ELF-1 (cell line): Measurements from ENCODE around the gene TRAPPC3.
A peak's percentile ranks its signal among the peaks of the same experiment; 100 is the strongest.
"Not testable (repeated sequence)": the region's sequence is repeated elsewhere in the genome, so short reads cannot be mapped to it uniquely, and the experiment has no call there.

ENCODE experiments used
- DNase-seq: peaks from one replicate; pipeline ENCODE4 v3.0.0-alpha.2; 2016; ENCODE audit warnings: low read depth, low spot score

TRAPPC3 gene

GRCh38 chr1:36149237-36149972, at the start of gene TRAPPC3:
Gene TRAPPC3, minus strand, starts transcription at chr1:36149486. Its CDS starts 108 bp downstream, at chr1:36149378.
- peak; percentile 100 for DNase-seq

- no peak for DNase-seq
Measured at GRCh38 chr1:36198641-36199040, 49.4 kb upstream of the TRAPPC3 start.

- not testable (repeated sequence) for DNase-seq
Measured at GRCh38 chr1:36196805-36197204, 47.5 kb upstream of the TRAPPC3 start.

DNA sequence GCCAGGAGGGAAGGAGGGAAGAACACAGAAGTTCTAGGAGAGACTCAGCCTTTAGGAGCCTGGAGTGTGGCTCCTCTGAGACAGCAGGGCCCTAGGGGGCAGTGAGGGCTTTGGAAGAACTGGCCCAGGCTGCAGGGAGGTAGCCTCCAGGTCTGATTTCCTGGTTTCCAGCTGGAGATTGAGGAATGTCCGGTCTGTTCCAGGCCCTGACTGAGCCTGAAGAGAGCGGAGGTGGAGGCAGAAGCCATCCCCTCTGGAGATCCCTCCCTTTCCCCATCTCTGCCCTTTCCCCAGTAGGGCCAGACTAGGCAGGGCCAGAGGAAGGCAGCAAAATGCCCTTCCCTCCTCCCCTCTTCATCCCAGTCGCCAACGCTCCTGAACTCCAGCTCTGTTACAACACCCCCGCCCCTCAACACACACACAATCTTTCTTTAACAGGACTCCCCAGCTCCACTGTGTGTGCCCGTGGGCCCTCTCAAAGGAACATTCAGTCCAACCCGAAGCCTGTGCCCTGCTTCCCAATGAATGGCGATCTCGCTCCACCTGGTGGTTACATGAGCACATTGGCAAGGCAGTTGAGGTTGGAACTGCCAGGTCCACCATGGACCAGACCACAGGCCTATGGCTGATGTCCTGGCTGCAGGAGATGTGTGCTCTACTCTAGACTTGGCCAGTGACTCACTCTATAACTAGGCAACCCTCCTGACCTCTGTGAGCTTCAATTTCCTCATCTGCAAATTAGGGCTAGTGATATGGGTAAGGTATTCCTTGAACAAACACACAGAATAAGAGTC, 38.7 kb upstream of the TRAPPC3 start:
- peak; percentile 91 for DNase-seq

DNA sequence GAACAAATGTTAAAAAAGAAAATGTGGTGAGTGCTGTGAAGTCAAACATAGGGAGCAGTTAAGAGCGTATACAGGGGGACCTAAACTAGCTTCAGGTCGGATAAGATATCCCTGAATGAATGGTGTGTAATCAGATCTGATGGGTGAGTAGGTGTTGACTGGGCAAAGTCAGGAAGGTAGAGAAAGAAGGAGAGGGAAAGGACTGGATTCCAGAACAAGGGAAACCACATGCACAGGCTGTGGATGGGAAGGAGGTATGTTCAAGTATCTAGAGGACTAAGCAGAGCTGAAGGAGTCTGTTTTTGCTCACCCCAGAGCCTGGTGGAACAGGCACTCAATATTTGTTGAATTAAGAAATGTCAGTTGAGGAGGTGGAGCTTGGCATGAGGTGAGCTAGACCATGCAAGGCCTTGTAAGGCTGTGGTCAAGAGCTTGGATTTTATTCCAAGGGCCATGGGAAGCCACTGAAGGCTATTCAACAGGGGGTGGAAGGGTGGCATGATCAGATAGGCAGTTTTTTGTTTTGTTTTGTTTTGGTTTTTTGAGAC, 34.1 kb upstream of the TRAPPC3 start:
- no peak for DNase-seq

DNA sequence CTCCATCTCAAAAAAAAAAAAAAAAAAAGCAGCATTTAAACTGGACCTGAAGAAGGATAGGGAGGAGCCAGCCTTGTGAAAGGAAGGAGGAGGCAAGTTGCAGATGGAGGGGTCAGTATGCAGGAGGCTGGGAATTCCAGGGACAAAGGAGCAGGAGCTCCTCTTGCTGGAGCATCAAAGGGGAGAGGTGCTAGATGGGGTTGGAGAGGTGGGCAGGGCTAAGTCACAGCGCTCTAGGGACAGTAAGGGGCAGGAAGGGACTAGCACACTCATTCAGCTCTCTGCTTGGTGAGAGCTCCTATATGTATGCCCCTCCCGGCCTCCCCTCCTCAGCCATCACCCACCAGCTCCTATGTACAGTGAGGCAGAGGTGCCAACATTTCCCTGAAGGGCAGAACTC, 33.4 kb upstream of the TRAPPC3 start:
- DNase-seq, result peak; percentile 64

DNA sequence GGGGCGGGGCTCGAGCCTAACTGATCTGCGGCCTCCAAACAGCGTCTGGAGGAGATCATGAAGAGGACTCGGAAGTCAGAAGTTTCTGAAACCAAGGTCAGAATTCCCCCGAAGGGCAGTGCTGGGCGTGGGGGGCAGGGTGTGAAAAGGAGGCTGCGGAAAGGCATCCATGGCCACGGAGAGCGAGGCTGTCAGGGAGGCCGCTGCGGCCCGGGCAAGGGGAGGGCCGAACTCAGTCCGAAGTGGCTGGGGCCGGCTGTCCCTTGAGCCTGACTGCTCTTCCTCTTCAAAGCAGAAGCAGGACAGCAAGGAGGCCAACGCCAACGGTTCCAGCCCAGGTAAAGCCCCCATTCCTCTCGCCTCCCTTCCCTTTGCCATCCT, 29.9 kb upstream of the TRAPPC3 start:
- DNase-seq, result no peak

DNA sequence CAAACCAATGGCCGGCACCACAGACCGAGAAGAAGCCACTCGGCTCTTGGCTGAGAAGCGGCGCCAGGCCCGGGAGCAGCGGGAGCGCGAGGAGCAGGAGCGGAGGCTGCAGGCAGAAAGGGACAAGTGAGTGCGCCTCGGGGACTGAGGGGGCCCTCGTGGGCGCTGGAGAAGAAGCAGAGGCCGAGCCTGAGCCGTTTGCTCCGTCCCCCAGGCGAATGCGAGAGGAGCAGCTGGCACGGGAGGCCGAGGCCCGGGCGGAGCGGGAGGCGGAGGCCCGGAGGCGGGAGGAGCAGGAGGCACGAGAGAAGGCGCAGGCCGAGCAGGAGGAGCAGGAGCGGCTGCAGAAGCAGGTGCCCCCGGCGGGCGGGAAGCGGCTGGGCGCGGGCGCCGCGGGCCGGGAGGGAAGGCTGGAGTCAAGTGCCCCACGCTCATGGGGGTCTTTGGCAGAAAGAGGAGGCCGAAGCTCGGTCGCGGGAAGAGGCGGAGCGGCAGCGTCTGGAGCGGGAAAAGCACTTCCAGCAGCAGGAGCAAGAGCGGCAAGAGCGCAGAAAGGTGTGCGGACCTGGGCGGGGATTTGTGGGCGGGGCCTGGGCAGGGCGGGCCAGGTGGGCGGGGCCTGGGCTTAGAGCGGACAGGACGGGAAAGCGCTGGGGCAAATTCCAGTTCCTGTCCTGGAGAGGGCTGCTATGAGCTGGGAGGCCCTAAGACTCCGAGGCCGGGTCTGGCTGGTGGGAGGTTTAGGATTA, 29.4 kb upstream of the TRAPPC3 start:
- peak; percentile 91 for DNase-seq

DNA sequence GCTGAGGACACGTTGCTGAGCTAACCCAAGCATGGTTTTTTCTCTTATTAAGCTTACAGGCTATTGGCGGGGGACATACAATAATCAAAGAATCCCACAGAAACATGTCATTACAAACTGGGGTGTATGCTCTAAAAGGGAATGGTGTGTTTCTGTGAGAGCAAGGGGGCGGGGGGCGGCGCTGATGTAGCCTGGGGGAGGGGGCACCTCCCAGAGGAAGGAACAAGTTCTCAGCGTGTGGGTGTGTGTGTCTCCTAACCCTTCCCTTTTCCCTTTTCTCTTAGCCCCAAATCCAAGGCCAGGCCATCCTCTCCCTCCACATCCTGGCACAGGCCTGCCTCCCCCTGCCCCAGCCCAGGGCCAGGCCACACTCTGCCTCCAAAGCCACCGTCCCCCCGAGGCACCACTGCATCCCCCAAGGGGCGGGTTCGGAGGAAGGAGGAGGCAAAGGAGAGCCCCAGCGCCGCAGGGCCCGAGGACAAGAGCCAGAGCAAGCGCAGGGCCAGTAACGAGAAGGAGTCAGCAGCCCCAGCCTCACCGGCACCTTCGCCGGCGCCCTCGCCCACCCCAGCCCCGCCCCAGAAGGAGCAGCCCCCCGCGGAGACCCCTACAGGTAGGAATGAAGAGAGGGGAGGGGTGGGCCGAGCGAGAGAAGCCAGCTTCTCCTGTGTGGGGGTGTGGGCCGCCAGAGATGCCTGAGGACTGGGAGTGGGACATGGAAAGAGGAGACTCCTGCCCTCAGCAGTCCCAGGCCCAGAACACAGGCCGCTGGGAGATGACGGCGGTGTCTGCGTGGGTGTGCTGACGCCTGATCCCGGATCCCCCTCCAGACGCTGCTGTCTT, 28.5 kb upstream of the TRAPPC3 start:
- peak; percentile 43 for DNase-seq

GRCh38 chr1:36176106-36176949, 27.0 kb upstream of the TRAPPC3 start:
- peak; percentile 71 for DNase-seq

- peak; percentile 38 for DNase-seq
Measured at GRCh38 chr1:36175137-36176095, 26.1 kb upstream of the TRAPPC3 start.

- DNase-seq, result no peak
Measured at GRCh38 chr1:36174713-36175112, 25.4 kb upstream of the TRAPPC3 start.

- no peak for DNase-seq
Measured at GRCh38 chr1:36172983-36173382, 23.7 kb upstream of the TRAPPC3 start.

DNA sequence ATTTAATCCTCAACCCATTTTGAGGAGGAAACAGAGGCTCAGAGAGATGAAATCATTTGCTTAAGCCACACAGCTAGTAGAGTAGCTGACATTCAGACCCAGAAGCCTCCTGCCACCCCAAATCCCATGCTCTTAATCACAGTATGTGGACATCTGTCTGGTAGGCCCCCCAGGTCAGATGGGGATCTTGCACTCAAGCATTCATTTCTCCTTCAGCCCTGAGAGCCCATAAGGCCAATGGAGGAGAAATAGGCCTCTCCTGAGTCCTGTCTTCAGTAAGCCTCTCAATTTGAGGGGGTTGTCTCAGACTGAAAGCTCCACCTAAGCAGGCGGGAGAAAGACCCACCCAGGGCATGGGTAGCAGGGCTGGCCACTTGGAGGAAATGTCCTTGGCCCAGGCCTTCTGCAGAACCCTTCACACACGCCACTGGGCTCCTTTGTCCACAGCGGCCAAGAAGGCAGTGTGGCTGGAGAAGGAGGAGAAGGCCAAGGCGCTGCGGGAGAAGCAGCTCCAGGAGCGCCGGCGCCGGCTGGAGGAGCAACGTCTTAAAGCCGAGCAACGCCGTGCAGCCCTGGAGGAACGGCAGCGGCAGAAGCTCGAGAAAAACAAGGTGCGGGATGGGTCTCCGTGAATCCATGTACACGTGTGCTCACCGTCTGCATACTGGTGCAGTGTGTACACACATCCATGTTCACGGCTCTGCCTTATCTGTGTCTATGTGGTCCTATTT, 22.9 kb upstream of the TRAPPC3 start:
- no peak for DNase-seq

- DNase-seq, result no peak
Measured at GRCh38 chr1:36170643-36171412, 21.5 kb upstream of the TRAPPC3 start.

DNA sequence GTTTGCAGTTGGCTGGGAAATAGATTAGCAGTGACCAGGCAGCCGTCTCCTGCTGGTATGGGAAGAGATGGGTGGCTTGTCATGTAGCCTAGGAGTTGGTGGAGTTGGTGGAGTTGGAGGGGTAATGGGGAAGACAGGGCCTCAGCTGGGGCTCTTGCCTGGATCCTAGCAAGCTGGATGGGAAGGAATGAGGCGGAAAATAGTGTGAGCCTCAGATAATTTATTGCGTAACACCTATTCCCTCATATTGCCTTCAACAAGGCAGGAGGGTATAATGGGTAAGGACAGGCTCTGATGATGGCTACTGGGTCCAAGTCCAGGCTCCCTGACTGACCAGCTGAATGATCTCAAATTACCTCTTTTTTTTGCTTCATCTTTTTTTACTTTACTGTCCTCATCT, 19.2 kb upstream of the TRAPPC3 start:
- DNase-seq, result no peak
